NCI-H2107 (cell line): ENCODE data around the gene LEAP2.

Experiments
- DNase-seq: peaks from one replicate; lab custom pipeline; 2025; lab: John Stamatoyannopoulos, UW

LEAP2 gene, protein sequence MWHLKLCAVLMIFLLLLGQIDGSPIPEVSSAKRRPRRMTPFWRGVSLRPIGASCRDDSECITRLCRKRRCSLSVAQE

DNA sequence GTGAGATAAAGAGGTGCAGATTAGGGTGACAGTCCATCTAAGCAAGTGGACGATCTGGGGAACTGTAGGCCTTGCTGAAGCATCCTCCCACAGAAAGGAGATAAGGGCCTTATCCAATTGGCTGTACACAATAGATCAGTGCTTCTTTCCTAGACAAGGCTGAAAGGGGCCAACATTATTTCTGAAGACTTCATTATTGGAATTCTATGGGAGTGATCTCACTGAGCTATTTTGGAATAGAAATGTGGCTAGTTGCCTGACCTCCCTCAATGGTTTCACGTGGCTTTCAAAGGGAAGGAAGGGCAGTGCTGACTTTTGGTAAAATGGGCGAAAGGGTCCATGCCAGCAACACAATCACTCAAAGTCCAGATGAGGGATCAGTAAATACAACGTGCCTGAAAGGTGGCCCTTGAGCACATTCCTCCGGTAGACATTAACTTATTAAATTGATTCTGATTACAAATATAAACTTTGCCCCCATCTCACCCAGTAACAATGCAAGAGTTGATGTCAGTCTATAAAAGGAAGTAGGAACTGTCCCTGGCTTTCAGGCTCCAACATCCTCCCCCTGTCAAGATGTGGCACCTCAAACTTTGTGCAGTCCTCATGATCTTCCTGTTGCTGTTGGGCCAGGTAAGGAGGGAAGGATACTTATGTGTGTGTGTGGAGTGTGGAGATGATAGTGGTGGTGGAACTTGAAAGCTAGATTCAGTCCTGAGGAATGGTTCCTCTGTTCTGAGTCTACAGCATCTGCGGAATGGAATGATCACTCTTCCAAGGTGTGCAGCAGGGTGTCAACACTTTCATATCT lies at the start of gene LEAP2:
Gene LEAP2, plus strand, starts transcription at position 550 of the 811 bp plus-strand sequence. Its CDS starts 27 bp downstream, at position 577.
- DNase-seq, result no peak

DNA sequence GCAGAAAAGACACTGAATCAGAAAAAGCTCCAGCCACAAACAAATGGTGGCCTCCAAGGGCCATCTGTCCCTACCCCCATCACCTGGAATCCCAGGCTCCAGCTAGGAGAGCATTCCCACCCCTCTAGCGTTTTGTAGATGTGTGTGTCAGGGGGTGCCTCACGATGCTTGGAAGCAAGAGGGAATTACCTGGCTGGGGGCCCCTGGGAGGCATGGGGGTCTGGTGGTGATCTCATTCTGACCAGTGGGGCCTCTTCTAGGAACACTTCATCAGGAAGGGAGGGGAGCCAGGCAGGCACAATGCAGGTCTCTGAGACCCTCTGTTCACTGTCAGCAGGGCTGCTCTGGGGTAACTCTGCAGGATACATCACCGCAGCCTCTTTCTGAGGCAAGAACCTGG lies 49.0 kb upstream of the LEAP2 start:
- no peak for DNase-seq

DNA sequence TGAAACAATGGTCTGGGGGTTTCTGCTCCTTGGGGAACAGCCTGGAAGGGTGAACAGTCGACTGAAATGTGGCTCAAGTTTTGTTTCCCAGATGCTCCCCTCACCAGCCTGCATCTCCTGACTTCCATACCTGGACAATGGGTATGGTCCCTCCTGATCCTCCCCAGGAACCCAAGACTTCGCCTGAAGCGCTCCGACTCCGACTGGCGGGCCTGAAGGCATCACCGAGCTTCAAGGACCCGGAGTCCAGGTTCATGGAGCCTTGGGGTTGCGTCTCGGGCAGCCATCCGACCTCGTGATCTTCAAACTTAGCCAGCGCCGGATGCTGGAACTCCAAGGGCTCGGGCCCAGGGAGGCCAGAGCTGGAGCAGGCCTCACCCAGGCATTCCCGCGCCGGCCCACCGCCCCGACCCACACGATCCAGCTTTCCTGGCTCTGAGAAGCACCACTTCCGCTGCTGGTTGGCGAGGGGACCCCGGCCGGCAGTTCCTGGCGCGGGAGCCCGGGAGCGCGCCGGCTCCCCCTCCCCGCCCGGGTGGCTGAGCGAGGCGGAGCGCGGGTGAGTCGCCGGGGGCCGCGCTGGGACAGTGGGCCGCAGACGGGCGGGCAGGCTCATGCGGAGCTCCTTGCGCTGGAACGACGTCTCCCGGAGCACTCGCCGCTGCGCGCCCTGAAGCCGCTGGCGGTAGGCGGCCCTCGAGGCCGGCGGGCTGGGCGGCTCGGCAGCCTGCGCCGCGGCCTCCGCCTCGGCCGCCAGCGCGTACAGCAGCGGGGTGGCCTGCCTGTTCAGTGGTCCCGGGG lies 48.2 kb upstream of the LEAP2 start:
- no peak for DNase-seq

DNA sequence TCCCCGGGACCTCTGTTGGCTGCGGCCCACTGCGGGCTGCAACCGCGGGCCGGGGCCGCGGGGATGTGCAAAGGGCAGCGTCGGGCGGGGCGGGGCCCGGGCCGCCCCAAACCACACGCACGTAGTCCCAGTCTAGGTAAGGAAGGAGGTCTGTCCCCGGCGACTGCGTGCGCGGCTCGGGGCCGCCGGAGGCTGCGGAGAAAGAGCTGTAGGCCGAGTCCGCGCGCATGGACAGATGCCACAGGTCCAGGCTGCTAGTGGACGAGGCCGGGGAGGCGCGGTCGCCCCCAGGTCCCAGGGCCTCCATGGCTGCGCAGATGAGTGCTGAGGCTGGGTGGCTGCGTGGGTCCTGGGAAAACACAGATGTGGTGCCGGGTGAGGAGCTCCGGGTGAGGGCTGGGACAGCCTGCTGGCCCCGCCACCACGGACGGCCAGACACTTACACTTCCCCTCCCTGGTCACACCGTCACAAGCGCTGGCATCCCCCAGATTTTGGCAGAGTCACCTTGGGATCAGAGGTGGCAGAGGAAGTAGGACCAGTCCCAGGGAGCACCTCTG lies 47.6 kb upstream of the LEAP2 start:
- no peak for DNase-seq

DNA sequence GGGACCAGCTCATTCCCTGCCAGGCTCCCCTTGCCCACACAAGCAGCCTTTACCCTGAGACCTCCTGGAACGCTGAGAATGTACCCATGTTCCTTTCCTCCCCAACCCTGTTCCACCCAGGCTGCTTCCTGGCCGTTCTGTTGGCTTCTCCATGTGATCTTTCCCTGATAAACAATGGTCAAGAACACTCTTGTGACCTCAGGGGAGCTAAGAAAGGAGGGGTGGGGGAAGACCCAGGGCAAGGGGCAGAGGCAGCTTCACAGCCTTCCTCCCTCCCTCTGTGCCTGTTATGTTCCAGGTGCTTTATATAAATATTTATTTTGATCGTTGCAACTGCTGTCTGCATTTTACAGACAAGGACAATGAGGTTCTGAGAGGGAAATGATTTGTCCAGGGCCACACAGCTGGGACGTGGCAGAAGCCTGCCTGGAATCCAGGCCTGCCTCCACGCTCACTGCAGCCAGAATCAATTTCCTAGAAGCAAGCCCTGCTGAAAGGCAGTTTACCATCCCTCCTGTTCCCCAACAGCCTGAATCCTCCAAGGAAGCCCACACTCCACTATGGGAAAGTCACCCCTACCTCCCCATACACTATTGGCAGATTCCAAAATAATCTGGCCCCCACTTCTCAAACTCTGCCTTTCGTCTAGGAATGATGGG lies 46.9 kb upstream of the LEAP2 start:
- DNase-seq, result no peak

DNA sequence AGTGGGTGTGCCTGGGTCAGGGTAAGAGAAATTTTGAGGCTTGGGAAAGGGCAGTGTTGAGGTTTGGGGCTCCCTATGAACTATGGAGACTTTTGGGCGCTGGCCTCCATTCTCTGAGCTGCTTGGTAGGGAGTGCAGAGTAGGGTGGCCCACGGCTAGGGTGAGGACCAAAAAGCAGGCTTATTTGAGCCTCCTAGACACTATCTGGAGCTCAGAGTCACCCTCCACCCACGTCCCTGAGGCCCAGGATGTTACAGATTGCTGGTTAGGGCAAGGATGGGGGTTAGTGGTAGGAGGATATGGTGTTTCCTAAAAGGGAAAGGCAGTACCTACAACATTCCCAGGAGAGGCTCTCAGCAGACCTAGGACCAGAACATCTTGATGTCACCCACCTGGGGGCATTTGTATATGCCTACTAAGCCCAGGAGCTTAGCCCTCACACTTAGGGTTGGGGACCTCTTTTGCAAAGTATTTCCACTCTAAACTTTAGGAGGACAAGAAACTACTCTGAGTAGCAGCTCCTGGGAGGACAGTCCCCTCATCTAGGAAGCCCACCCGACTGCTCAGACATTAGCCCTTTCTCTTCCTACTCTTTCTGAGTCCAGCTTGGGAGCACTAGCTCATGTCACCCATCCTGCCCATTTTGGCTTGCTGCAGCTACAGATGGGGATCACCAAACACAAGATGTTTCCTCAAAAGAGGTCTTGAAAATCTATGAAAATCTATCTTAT lies 45.4 kb upstream of the LEAP2 start:
- DNase-seq, result no peak

DNA sequence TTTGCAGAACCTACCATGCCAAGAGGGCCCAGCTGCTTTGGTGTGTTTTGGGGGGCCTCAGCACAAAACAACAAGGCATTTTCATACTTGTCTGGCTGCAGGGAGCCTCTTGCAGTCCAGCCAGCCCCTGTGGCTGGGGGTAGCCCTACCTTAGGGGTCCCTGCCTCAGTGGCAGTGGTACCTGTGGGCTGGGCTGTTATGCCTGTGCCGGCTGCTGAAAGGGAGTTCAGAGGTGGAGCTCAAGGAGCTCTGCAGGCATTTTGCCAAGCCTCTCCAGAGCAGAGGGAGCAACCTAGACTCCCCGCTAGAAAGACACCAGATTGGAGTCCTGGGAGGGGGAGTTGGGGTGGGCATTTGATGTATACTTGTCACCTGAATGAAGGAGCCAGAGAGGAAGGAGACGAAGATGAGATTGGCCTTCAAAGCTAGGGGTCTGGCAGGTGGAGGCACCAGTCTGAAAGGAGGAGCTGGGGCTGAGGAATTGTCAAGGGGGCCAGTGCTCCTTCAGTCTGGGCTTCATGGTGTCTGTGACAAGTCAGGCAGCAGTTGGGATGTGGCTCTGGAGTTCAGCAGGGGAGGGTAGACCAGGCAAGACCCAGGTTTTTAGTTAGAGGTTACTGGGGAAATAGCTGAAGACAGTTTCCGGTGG lies 44.5 kb upstream of the LEAP2 start:
- no peak for DNase-seq

DNA sequence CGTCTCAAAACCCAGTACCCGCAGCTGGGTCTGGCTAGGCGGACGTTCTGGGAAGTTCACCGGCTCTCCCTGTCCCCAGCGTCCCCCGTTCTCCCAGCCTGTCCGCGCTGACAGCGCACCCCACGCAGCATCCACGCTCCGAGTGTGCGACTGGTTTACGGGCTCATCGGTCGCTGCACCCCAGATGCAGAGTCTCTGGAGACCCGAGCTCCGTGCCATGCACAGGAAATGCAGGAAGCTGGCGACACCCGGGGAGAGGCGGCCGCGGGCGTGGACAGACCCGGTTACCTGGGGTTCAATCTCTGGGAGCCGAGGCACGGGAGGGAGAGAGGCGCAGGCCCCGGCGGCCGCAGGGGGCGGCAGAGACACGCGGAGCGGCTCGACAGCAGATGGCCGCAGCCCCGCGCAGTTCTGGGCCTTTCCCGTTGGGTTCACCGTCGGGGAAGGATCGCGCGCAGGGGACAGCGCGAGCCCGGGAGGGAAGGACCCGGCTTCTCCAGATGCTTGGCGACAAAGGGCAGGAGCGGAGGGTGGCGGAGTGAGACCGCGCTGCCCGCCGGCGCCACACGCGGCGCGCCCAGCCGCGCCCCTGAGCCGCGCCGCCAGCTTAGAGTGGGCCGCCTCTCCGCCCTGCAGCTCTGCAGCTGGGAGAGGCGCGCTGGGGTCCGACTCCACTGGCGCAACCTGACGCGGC lies 43.6 kb upstream of the LEAP2 start:
- DNase-seq, result peak; percentile 16

DNA sequence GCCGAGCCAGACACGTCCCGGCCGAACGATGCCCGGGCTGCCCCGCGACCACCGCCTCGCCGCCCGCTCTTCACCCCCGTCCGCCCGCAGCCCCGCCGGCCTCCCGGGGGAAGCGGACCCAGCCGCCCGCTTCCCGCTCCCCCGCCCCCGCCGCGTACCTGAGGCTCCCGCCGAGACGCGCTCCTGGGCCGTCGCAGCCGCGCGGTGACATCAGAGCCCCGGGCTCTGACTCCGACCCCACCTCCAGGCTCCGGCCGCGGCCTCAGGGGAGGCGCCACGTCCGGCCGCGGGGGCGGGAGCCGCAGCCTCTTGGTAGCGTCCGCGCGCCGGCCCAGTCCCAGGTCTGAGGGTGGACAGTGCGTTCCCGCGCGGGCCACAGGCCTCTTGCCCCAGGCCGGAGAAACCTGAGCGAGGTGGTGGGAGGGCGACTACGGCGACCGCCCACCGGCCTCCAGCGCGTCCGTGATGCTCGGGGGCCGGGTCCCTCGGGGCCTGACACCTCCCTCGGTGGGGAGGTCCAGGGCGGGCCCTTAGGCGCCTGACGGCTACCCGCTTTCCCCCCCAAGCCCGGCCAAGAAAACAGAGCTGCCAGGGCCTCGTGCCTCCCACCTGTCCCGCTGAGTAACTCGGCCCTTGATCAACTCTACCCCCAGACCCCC lies 42.9 kb upstream of the LEAP2 start, which contains the start of gene SHROOM1:
Gene SHROOM1, minus strand, starts transcription at position 212 of the 659 bp plus-strand sequence. CDS start 4,507 bp downstream, outside the sequence.
- DNase-seq, result no peak

DNA sequence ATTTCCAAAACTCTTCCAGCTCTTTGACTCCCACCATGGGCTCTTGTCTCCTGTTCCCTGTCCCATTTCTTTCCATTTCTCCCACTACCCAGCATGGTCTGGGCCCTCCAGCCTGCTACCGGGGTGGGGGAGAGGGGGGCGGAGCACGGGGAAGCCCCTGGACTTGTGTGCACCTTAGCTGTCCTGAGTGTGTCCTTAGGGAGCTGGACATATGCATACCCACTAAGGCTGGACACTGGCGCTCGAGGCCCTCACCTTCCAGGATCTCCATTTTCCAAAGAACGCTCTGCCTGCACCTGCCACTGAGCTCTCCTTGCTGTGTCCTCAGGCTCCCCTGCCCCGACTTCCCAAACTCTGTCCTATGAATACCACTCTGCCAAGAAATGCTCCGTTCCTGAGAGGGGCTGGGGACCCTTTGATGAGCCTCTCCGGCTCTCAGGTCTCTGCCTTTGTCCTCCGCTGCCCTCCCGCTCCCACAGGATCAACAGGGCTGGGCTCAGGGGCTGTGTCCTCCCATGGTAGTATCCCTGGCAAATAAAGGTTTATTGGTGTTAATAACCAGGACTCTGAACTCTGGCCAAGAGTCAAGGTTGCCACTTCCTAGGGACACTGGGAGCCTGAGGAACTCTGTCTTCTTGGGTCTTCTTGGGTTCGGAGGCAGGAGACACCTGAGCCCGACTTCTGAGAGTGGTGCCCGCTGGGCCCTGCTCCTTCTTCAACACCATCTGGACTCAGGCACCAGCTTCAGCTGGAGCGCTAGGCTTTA lies 42.2 kb upstream of the LEAP2 start:
- DNase-seq, result no peak

DNA sequence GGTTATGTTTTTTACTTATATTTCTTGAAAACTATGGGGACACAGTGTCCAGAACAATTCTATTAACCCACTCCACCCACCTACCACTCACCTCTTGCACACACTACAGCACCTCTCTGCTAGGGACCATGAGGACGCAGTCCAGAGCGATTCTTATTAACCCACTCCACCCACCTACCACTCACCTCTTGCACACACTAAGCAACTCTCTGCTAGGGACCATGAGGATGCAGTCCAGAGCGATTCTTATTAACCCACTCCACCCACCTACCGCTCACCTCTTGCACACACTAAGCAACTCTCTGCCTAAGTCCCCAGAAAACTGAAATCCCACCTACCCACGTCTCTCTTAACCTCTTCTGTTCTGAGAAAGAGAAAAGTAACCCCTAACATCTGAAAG lies 40.9 kb upstream of the LEAP2 start:
- DNase-seq, result no peak

DNA sequence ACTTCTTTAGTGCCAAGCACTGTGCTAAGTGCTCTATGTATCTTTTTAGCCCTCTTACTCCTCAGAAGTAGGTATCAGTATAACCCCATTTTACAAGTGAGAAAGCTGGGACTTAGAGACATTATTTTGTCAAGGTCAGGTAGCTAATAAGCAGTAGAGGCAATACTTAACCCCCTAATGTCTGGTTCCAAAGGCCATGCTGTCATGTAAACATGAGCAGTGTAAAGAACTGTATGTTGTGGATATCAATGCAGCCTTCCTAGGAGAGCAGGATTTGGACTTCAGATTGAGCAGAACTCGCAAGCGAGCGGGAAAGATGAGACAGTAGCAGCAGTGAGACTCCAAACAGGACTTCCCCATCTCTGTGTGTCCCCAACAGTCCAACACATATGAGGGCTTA lies 39.4 kb upstream of the LEAP2 start:
- DNase-seq, result no peak

DNA sequence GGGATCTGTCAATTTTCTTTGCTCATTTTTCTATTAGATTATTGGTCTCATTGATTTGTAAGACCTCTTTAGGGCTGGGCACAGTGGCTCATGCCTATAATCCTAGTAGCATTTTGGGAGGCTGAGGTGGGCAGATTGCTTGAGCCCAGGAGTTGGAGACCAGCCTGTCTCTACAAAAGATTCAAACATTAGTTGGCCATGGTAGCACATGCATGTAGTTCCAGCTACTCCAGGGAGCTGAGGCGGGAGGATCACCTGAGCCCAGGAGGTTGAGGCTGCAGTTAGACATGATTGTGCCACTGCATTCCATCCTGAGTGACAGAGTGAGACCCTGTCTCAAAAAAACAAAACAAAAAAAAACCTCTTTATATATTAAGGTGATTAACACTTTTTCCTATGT lies 36.6 kb upstream of the LEAP2 start:
- no peak for DNase-seq

DNA sequence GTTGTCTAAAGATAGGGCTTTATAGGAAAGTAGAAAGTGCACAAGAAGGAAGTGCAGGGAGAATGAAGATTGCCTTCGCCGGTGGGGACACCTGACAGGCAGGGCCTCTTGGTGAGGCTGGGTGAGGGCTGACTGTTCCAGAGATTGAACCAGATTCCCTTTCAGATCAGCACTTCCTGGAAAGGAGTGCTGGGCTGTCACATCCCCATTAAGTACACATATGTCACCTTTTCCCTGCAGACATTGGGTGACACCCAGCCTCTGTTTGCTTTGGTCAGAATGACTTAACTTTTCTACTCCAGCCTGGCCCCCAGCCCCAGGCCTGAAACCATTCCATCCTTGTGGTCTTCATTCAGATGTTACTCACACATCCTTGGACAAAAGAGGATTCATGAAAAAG lies 35.6 kb upstream of the LEAP2 start:
- no peak for DNase-seq

DNA sequence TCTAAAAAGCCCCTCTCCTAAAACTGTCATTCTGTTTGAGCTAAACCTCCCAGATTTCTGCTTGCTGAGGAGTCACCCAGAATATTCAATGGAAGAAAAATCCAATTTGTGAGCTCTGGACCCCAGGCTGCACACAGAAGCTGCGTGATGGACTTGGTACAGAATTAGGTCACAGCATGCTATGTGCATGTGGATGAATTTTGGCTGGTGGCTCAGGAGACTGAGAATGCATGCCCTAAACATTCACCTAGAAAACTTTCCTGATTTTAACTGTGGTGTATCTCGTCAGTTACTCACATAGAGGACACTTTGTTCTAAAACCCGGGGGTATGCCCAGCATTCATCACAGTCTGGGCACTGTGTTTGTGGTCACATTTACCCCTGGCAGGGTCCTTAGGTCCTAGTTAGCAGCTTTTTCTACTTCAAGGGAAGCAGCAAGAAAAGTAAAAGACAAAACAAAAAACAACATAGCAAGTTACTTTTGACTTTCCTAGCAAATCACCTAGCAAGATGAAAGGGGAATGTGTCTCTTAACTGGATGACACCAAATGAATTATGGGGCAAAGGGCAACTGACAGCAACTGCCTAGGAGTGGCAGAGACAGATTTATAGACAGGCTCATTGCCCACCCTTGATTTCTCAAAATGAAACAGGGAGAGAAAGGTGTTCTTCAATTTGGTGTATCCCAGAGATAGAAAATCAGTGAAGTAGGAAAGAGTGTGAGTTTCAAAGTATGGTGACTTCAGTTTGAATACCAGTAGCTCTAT lies 34.8 kb upstream of the LEAP2 start:
- no peak for DNase-seq

DNA sequence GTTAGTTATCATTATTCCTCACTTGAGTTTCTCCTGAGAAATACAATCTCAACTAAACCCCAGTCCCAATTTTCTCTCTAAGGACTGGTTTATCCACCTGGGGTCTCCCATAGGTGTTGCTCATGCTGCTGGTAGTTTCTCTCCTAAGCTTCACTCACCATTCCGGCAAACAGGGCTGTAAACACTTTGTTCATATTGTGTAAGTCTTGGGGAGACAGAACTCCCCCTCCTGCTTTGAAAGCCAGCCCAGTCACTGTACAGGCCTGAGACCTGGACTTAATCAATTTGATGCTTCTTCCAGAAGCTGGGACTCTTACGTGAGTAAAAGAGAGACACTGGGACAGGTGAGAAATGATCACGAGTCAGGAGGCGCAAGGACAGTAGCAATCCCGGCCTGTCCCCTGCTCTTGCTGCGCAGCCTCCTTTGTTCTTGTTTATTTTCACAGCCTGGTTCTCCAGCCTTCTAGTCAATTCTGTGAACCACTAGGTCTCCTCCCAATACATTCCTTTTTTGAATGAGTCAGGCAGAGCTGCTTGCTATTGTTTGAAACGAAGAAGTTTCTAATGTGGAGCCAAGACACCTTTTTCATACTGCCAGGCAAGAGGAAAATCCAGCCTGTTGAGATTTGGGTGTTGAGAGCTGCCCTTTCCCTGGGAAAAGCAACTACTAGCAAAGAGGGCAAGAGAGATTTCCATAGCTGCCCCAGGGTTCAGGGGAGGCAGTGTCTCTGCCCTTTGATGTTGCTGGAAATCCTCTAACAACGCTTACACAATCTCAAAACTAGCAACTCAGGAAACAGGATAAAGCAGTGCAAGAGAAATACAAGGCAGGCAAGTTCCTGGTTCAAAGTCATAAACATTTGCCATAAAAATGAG lies 33.8 kb upstream of the LEAP2 start:
- no peak for DNase-seq

DNA sequence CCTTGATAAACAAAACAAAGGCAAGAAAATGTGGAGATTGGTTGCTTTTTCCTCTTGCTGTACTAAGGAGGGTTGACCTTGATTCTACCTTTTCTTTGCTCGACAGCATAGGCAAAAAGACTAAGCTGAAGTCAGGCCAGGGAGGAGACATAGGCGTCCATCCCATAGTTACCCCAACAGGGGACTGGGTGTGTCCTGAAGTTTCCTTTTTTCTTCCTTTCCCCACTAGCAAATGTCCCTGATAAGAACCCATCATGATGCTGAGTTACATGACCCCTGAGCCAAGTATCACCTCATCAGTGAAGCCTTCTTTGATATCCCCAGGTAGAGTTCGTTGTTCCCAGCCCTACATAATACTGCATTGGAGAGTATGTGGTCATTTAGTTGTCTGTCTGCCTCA lies 33.2 kb upstream of the LEAP2 start:
- no peak for DNase-seq
